Measurements from ENCODE around the gene ITPKB.

ITPKB gene

DNA sequence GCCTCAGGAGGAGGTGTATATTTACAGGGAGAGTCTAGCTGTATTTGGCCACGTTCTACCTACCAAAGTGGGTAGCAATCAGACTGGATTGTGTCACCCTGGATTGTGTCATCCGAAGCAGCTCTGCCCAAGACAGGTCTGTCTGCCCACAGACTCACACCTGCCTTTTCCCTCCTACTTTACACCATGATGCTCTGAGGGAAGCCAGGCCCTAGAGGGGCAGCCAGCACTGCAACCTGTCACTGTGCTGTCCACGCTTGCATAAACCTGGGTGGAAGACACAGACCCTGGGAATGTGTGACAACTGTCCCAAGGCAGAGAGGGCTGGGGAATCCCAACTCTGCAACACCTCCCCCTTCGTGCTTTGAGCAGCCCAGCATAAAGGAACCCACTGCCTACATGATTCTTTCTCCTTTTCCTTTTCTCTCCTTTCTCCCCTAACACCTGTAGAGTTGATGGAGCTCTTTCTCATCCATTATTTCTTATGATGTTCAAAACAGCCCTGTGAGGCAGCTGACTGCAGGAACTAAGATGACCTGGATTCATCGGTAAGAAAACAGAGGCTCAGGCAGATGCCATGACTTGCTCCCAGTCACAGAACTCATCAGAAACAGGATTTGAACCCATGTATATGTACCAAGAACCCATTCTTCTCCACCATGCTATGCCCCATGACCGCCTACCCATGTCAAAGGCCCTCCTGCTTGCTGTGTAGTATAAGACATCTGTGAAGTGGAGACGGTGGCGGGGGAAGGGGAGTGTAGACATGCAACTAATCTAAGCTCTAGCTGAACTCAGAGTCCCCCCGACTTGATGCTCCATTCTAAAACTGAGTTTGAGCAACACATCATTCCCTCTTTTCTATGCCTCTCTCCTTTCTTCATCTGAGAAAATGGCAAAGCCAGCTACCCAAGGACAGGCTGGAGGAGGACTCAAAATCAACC, 55.9 kb downstream of the ITPKB start:
- no peak for FAIRE-seq

DNA sequence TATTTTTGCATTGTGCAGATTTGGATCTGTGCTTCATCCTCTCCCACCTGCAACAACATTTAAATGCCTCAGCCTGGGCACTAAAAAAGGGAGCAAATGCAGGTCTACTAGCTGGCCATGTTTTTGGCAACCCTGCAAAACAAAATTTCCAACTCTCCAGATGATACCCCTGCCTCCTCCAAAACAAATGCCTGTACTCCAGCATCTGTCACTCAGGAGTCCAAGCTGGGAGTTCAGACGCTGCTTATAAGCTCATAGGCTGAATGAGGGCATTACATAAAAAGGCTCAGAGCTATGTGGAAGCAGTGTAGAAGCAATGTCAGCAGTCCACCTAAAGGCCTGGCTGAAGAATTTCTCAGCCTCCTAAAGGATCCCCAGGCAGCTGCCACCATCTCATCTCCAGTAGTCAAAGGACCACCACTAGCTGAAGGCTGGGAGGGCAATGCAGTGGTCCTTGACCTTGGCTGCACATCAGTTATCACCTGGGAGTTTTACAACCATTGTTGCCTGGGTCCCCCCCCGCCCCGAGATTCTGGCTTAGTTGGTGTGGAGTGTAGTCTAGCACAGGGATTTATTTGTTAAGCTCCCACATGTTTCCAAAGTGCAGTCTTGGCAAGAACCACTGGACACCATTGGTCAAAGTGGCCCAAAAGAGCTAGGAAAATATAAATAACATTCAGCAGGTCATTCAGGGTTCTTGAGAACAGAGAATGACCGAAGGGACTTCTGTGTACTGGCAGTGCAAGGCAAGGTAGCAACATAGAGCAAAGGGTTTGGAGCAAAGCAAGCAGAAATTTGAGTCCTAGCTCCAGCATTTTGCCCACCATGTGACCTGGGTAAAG, 57.2 kb downstream of the ITPKB start:
- no peak for FAIRE-seq

DNA sequence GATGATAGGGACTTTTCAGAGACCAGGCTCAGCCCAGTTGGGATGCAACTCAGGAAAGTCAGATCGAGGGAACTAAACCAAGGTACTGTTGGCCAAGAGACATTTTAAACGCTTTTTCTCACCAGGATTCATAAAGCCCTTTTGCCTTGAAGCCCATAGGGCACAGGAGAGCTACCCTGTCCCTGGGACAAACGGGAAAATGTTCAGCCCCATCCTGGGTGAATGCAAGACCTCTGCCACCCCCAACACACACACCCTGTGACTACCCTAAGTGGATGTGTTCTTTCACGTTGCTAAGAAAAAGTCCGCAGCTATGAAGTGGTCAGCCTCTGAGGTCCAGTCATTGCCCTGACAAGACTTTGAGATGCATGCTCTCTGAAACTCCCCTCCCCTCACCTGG, 58.4 kb downstream of the ITPKB start:
- no peak for FAIRE-seq

DNA sequence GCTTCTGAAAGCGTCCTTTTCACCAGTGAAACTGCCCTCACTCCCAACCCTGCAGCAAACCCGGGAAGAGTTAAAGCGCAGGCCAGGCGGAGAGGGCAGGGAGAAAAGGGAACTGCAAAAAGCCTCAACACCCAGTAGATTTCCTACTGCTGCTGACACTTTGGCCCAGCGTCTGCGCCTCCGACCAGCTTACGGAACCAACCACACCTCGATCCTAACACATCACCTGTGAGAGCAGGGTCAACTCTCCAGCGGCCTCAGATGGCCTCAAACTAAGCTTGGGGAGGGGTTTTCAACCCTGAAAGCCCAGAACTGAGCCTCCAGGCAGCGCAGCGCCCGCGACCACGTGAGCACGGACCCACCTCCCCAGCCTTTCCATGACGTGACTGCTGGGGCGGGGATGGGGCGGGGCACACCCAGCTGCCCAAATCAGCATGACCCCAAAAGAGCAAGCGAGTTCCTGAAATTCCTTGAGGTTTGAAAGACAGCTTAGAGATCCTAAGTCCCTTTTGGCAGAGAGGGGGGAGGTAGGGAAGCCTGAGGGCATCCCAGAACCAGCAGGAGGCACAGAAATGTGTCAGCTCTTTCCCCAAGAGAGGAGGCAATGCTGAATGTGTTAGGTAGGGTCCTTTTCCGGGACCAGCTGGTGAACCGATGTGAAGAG, 59.1 kb downstream of the ITPKB start:
- FAIRE-seq: peak; percentile 15

DNA sequence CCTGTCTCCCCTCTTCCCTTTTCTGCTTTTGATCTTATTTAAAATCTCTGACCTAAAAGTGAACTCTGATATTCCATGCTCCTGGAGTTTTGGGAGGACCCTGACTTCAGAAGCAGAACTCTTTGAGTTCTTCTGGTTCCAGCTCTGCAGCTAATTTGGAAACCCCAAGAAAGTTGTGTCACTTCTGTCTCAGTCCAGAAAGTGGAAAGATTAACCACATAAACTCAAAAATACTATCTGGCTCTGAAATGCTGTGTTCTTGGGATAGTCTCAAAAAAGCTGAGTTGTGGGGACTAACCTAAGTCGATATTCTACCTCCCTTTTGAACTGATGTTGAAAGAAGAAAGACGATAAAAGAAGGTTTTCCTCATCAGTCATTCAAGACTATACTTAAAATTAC, 59.8 kb downstream of the ITPKB start:
- FAIRE-seq: no peak

DNA sequence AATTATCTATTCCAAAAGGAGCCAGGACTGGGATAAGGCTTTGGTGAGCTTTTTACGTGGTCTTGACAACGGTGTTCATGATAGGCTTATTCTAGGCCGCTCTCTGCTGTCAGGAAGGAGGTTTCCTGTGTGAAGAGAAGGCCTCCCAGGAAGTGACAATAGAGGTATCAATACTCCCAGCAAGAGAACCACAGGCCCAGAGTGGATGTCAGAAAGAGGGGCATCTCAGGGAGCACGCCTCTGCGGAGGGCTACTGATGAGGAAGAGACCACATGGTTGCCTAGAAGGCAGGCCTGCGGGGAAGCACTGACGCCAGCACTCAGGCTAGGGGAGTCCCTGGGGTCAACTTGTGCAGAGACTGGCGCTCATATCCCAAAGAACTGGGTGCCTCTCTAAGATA, 60.4 kb downstream of the ITPKB start:
- no peak for FAIRE-seq

DNA sequence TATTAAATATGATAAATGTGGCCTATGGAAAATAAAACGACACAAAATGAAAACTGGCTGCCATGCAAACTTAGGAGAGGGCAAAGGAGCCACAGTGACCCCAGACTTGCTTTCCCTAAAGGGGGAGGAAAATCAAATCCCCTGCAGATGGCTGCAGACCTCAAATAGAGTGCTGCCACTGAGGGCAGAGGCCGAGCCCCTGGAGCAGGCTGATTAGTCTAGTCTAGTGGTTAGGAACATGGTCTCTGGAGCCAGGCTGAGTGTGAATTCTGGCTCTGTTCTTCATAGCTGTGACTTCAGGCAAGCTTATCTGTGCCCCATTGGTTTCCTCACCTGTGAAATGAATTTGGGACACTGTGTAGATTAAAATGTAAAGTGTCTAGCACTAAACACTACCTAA, 60.8 kb downstream of the ITPKB start:
- no peak for FAIRE-seq

DNA sequence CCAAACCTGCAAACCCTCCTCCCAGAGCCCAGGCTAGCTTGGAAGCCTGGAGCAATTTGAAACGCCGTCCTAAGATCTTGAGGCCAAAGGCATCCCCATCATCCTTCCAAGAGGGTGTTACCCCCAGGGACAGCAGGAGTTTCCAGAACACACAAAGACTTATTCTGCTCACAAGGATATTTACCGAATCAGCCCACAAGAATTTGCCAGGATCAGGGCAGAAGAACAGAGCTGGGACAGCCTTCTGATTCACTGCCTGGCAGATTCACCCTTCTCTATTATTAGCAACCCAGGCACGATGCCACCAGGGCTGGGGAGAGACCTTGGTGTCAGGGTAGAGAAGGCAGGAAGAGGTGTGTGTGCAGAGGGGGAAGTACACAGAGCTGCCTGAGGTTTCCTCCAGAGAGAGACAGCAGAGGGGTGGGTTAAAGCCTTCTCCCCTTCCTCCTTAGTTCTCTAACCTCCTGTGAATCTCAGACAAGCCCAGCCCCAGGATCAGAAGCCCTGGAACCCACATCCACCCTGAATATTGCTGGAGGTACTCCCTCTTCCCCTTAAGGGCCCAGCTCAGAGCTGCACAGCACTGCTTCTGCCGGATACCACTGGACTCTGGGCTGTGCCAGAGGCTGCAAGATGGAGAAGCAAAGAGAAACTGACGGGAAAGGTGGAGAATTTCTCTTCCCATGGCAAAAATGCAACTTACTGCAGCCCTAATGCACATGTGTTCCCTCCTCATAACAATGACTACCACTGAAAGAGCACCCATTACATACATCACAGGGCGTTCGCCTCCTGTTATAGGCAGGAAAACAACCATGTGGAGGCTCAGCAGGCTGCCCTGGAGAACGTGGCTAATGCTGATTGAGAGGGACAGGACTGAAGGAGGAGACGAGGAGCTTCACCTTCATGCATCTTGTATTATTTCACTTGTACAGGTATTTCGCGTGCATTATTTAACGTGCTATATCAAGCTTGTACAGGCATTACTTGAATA, 61.8 kb downstream of the ITPKB start:
- FAIRE-seq: no peak

DNA sequence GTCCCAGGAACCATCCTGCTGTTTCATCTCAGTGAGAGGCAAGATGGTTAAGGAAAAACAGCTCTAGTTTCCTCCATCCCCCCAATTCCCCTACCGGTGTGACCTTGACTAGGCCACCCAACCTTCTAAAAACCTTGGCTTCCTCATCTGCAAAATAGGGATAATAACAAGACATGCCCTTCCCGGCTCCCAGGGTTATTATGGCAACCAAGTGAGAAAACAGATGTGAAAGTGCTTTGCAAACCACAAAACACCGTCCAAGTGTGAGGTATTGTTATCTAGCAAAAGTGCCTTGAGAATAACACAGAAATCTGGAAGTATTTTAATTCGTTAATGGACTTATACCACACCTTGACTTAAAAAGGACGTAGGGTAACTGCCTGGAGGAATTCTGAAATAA, 62.7 kb downstream of the ITPKB start:
- FAIRE-seq: no peak

DNA sequence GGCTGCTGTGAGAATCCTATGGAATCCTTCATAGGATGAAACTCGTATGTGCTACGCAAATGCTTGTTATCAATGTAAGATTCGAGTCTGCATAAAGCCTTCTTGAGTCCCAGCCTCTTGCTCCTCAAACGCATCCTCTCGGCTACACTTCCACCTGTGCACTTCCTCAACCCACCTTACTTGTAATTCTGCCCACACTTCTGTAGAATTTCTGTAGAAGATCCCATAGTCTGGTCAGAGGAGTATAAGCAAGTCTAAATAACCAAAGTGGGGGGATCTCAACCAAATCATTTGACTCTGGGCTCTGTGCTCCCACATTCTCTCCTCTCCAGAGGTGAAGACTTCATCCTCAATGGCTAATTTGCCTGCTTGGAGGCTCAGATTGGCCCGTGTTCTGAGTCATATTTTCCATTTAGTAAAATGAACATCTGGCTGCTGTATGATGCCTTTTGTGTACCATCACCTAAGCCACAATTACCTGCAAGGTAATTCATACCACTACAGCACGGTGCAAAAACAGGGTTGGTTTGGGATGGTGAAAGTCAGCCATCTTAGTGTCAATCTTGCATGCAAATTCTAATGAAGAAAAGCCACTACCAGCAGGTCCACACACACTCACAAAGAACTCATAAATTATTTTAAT, 63.2 kb downstream of the ITPKB start:
- FAIRE-seq: no peak

DNA sequence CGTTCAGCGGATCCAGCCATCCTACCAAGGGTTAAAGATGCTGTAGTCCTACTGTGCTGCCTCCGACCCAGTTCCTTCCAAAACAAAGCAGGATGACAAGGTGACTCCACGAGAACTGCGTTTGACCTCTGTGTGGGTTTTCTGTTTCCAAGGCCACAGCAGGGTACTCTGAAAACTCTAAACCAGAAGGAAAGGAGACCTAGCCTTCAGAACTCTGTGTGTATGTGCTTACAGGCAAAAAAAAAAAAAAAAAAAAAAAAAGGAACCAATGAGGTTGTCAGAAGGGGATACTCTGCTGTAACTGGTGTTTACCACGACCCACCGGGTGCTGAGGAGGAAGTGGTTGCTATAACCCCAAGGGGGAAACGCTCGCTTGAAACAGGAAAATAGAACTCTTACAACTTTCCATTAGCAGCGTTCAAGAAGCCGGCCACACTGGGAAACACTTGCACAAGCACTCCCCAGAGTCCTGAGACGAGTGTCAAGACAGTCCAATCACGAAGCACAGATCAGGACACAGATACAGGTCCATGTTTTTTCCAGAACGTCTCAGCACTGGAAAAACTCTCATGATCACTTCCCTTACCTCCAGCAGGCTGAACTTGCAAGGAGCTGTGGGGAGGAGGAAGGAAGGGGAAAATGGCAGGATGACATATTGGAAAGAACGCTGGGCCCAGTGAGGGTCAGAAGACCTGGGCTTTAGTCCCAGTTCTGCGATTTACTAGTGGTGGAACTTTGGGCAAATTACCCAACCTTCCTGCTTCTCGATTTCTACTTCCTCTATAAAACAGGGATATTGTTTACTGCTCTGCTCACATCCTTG, 64.0 kb downstream of the ITPKB start:
- no peak for FAIRE-seq

DNA sequence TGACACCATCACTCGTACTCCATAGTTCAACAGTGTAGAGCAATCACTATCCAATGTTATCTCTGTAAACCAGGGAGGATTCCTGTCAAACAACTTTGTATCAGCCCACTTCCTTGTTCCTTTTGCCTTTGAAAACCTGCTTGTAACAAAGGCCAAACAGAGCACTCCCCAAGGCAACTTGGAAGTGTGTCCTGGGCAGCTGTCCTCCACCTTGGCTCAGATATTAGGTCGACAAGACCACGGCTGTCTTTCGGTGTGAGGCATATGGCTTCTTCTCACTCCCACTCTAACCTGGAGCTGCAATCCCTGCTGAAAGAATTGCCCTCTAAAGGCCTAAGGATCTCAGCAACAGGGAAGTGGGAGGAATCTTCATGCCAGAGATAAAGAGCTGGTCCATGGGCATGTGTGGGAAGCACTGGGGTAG, 66.7 kb downstream of the ITPKB start:
- FAIRE-seq: no peak

DNA sequence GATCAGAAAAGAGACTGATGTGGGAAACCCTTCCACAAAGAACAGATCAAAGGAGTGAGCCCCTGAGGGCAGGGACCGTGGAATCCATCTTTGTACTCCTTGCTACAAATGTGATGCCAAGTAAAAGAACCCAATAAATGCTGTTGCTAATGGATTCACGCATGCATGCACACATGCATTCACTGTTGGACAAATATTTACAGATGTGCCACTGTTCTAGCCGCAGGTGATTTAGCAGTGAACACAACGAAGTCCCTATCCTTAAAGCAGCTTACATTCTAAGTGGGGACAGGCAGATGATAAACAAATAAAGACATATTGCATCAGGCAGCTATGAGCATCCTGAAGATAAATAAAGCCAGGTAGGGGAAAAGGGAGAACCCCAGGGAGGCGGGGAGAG, 67.8 kb downstream of the ITPKB start:
- no peak for FAIRE-seq

DNA sequence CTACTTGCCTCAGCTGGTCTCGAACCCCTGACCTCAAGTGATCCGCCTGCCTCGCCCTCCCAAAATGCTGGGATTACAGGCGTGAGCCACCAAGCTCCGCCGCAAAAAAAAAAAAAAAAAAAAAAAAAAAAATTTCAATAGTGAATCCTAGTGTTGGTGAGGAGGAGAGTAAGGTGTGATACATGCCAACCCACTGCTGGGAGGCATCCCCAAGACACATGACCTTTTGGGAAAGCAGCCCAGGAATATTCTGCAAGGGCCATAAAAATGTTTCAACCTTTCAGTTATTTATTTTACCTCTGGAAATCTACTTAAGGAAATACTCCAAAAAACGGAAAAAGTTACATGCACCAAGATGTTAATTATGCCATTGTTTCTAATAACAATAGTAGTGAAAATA, 69.0 kb downstream of the ITPKB start:
- no peak for FAIRE-seq

DNA sequence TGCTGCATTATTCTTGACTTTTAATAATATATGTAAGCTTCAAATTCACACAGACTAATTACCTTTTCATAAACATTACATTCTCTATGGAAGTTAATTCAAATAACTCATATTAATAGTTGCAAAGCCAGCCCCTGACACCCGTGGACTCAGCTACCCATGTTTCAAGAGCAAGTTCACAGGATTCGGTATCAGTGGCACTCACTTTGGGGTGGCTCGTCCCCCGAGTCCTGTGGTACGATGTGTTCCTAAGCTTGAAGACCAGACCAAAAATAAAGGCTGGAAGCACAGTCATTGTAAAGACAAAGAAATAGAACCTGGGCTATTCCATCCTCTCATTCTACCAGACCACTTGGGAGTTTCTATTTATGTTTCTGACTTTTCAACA, 70.9 kb downstream of the ITPKB start:
- no peak for FAIRE-seq

DNA sequence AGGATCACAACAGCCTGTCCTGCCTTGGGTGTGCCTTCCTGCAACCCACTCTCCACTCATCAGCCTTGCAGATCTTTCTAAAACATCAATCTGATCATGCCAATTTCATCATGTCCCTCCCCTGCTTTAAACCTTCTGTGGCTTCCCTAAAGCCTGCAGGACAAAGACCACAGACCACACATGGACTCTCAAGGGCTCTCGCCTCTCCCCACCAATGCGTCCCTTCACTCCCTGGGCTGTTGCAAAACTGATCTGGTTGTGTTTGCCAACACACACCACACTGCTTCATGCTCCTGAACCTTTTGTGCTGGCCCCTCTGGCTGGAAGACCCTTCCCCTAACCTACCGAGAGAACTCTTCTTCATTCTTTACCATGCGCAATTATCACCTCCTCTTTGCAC, 72.4 kb downstream of the ITPKB start:
- FAIRE-seq: no peak

DNA sequence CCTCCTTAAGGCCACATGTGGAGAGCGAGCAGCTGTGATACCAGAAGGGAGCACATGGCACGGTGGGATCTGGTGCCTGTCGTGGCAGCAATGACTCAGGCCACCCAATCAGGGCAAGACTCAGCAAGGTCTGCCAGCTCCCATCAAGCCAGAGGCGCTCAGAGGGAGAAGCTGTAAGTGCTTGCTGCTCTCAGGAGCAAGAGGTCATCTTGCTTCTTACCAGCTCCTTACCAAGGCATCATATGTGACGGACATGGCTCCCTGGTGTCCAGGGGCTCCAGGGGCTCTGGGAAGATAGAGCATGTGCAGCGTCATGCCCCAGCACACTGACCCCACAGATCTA, 72.9 kb downstream of the ITPKB start:
- no peak for FAIRE-seq

DNA sequence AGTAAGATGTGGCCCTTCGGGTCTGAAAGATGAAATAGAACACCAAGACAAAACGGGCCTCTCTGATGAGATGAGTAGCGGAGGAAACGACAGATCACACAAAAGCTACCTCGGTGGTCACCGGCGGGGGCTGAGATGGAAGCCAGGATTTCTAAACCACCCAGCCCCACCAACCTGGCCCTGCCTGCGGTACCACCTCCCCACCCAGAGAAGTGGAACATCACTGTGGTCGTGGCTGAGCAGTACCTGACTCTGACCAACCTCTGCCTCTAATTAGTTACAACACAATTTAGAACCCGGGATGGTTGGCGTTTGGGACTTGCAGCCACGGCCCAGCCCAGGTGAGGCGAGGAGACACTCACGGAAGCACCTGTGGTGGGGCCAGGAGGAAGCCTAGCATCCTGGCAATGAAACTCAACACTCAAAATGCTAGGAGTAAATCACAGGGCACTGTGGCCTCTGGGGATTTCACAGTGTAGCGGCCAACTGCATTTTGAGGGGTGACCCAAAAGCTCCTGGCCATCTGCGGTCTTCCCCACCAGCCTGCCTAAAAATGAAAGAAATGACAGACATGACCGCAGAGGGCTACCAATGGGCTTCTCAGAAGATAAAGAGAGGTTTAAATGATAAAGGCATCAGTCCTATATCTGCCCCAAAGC, 73.4 kb downstream of the ITPKB start:
- no peak for FAIRE-seq

DNA sequence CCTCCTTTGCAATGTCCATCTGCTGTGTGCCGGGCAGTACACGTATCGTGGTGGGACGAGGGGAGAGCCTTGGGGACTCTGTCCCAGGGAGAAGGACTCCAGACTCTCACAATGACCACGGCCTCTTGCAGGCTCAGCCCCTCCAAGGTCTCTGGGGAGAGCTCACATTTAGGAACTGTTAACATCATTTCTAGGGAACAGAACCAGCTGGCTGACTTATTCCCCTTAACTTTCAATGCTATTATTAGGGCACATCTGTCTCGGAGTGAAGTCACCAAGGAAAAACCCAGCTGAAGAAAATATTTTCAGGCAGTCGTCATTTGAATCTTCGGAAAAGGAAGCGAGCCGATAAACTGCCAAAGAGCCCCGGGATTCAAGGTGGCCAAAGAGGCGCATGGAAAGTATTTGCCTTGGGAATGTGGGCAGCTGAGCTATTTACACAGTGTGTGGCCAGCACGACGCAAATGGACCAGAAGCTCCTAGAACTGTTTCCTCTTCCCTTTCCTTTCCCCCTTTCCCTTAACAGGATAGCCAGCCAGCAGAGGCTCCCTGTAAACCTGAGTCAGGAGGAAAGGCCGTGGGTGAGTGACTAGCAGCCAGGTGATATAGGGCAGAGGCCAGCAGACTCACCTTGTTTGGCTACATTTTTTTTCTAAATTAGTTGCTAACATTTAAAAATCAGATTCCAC, 74.5 kb downstream of the ITPKB start:
- no peak for FAIRE-seq

DNA sequence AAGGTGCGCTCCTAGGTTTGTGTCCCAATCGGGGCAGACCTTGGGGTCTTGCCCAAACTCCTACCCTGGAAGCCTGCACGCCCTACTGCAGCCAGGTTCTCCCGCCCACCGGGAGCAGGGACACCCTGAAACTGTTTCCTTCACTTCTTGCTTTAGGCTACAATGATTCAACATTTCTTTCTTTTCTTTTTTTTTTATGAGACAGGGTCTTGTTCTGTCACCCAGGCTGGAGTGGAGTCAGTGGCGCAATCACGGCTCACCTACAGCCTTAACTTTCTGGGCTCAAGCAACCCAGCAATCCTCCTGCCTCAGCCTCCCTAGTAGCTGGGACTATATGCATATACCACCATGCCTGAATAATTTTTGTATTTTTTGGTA, 75.8 kb downstream of the ITPKB start:
- FAIRE-seq: no peak
